Gastrocnemius medialis (tissue), 4 donors: ENCODE results near the gene BYSL. TPM values are rescaled to one million over a fixed set of nuclear protein-coding genes. Genes with fewer than 3 reads are reported as not detected.

ENCODE experiments used
- ATAC-seq, 2 donors: fragments of 150-250 bp; one replicate each; pipeline ENCODE4 v1.9.1; 2016
- DNase-seq, 2 donors: peaks; one replicate each; pipeline ENCODE4 v3.0.0-alpha.2; 2019
- H3K27ac ChIP-seq, 4 donors: fragments of 200-600 bp; sonication (generic); 1 replicate in 1 of 4; 2 replicates in 3 of 4; pipeline ENCODE4 v1.5.1; 2016 to 2018; ENCODE audit warnings: mild to moderate bottlenecking in 2 of 4, moderate library complexity in 1 of 4
- H3K27me3 ChIP-seq, 3 donors: fragments of 200-600 bp; sonication (generic) in 2 of 3; 1 replicate in 1 of 3; 2 replicates in 2 of 3; pipeline versions ENCODE4 v1.5.1 to v1.6.0; 2016 to 2019; ENCODE audit warnings: mild to moderate bottlenecking in 1 of 3, moderate library complexity in 1 of 3
- H3K36me3 ChIP-seq, 2 donors: fragments of 200-600 bp; sonication (generic) in 1 of 2; one replicate each; pipeline ENCODE4 v1.5.1; 2017 to 2018
- H3K4me1 ChIP-seq, 2 donors: fragments of 200-600 bp; sonication (generic) in 1 of 2; one replicate each; pipeline ENCODE4 v1.5.1; 2016 to 2017; ENCODE audit warnings: mild to moderate bottlenecking in 2 of 2
- H3K4me3 ChIP-seq, 4 donors: fragments of 200-600 bp; sonication (generic) in 3 of 4; 1 replicate in 1 of 4; 2 replicates in 3 of 4; pipeline ENCODE4 v1.5.1; 2016 to 2019; ENCODE audit warnings: mild to moderate bottlenecking in 2 of 4
- H3K9me3 ChIP-seq, 3 donors: fragments of 200-600 bp; sonication (generic) in 2 of 3; 1 replicate in 1 of 3; 2 replicates in 2 of 3; pipeline ENCODE4 v1.5.1; 2016 to 2019
- POLR2A ChIP-seq, 2 donors: fragments of 450-650 bp; IDR thresholded peaks; one replicate each; pipeline ENCODE4 v1.6.1; 2017; ENCODE audit warnings: antibody characterized with exemption in 2 of 2, mild to moderate bottlenecking in 2 of 2, moderate library complexity in 2 of 2
- in situ Hi-C, 4 donors: fragments of 200-750 bp; cut with MboI; loops; one replicate each; pipeline versions ENCODE4 v1.15.0 to v1.8.0; 2017; ENCODE audit warnings: low sequenced_read_pairs in 4 of 4
- intact Hi-C: fragments of 100-400 bp; cut with DNase I; formaldehyde crosslinking; loops from one replicate; pipeline ENCODE4 v1.15.1; 2023; ENCODE audit warnings: low total_unique reads
- total RNA-seq, 4 donors: library from RNA; depleted of rRNA; stranded (reverse); fragments of >200 nt; gene quantifications; one replicate each; pipeline versions ENCODE4 v1.1.0 to v1.2.3, GENCODE V29; 2016
- TF ChIP-seq, protein P1 (sequence below), 5 experiments: fragments of 450-650 bp in 3 of 5; fragments of 200-600 bp in 2 of 5; sonication (generic) in 2 of 5; IDR thresholded peaks in 4 of 5; conservative IDR thresholded peaks in 1 of 5; 1 replicate in 4 of 5; 2 replicates in 1 of 5; pipeline ENCODE4 v1.5.1; 2016 to 2019; ENCODE audit warnings: antibody characterized with exemption in 5 of 5, mild to moderate bottlenecking in 3 of 5, moderate library complexity in 3 of 5

BYSL gene
- total RNA-seq, 4 donors from 2014 or later: 8.0 to 16.6 (median 12.9) TPM

- no peaks in the 10 kb centered on the region for H3K9me3 ChIP-seq
- in situ Hi-C loops: loop anchor here in 1 of 4 donors (25.0 kb wide), 1 partner anchor 615 kb away; the partner anchor contains the start of gene UBR2
- no peaks in the 10 kb centered on the region for H3K4me1 ChIP-seq
- TF ChIP-seq, protein P1, sequence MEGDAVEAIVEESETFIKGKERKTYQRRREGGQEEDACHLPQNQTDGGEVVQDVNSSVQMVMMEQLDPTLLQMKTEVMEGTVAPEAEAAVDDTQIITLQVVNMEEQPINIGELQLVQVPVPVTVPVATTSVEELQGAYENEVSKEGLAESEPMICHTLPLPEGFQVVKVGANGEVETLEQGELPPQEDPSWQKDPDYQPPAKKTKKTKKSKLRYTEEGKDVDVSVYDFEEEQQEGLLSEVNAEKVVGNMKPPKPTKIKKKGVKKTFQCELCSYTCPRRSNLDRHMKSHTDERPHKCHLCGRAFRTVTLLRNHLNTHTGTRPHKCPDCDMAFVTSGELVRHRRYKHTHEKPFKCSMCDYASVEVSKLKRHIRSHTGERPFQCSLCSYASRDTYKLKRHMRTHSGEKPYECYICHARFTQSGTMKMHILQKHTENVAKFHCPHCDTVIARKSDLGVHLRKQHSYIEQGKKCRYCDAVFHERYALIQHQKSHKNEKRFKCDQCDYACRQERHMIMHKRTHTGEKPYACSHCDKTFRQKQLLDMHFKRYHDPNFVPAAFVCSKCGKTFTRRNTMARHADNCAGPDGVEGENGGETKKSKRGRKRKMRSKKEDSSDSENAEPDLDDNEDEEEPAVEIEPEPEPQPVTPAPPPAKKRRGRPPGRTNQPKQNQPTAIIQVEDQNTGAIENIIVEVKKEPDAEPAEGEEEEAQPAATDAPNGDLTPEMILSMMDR (IDR thresholded peaks at IDR 0.05 in 4 of 5, conservative IDR thresholded peaks at IDR 0.05 in 1 of 5): no peak
- TF ChIP-seq POLR2A (IDR thresholded peaks at IDR 0.05): no peak
- DNase-seq: no peak
- intact Hi-C loops: no loop called here
- no peaks in the 10 kb centered on the region for H3K36me3 ChIP-seq
- no peaks in the 10 kb centered on the region for H3K27me3 ChIP-seq
- no peak for ATAC-seq
- no peak overlapping the region for H3K27ac ChIP-seq
- no peak overlapping the region for H3K4me3 ChIP-seq
Observed at GRCh38 chr6:41947581-41948220, 26.4 kb downstream of the BYSL start.

- H3K4me3 ChIP-seq: no peak overlapping the region
- ATAC-seq (no peak), DNase-seq (no peak)
- in situ Hi-C loops (no loop called here), intact Hi-C loops (no loop called here)
- no peaks in the 10 kb centered on the region for H3K27me3 ChIP-seq
- no peaks in the 10 kb centered on the region for H3K9me3 ChIP-seq
- no peak overlapping the region for H3K27ac ChIP-seq
- no peaks in the 10 kb centered on the region for H3K36me3 ChIP-seq
- no peaks in the 10 kb centered on the region for H3K4me1 ChIP-seq
- TF ChIP-seq, protein P1 (IDR thresholded peaks at IDR 0.05 in 4 of 5, conservative IDR thresholded peaks at IDR 0.05 in 1 of 5): no peak
- no peak for TF ChIP-seq POLR2A (IDR thresholded peaks at IDR 0.05)
Observed at GRCh38 chr6:41954668-41955067, 33.4 kb downstream of the BYSL start.

DNA sequence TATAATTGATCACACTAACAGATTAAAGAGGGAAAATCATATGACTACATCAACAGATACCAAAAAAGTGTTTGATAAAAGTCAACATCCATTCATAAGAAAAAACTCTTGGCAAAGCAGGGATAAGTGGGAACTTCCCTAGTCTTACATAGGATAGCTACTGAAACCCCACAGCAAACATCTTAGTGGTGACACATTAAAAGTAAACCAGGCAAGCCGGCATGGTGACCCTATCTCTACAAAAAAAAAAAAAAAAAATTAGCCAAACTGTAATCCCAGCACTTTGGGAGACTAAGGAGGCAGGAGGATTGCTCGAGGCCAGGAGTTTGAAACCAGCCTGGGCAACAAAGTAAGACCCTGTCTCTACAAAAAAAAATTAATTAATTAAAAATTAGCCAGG is 34.1 kb downstream of the BYSL start:
- Histone ChIP-seq H3K27me3 (no peaks in the 10 kb centered on the region), H3K9me3 (no peaks in the 10 kb centered on the region), H3K4me1 (no peaks in the 10 kb centered on the region), H3K36me3 (no peaks in the 10 kb centered on the region), H3K4me3 (no peak overlapping the region), H3K27ac (no peak overlapping the region)
- DNase-seq: no peak
- ATAC-seq: no peak
- intact Hi-C loops: no loop called here
- no peak for TF ChIP-seq POLR2A (IDR thresholded peaks at IDR 0.05)
- TF ChIP-seq, protein P1 (IDR thresholded peaks at IDR 0.05 in 4 of 5, conservative IDR thresholded peaks at IDR 0.05 in 1 of 5): no peak
- in situ Hi-C loops: no loop called here

- TF ChIP-seq, protein P1 (IDR thresholded peaks at IDR 0.05 in 4 of 5, conservative IDR thresholded peaks at IDR 0.05 in 1 of 5): no peak
- TF ChIP-seq POLR2A (IDR thresholded peaks at IDR 0.05): no peak
- H3K27ac ChIP-seq: no peak overlapping the region
- H3K9me3 ChIP-seq: no peaks in the 10 kb centered on the region
- no peak for DNase-seq
- H3K4me1 ChIP-seq: no peaks in the 10 kb centered on the region
- H3K27me3 ChIP-seq: no peaks in the 10 kb centered on the region
- intact Hi-C loops (no loop called here), in situ Hi-C loops (no loop called here)
- no peaks in the 10 kb centered on the region for H3K36me3 ChIP-seq
- ATAC-seq: no peak
- no peak overlapping the region for H3K4me3 ChIP-seq
Observed at GRCh38 chr6:41957117-41957516, 35.8 kb downstream of the BYSL start.
